ENCODE results near the gene EIF3J.
"Not testable (repeated sequence)": the region's sequence is repeated elsewhere in the genome, so short reads cannot be mapped to it uniquely, and the experiment has no call there.

The EIF3J gene

DNA sequence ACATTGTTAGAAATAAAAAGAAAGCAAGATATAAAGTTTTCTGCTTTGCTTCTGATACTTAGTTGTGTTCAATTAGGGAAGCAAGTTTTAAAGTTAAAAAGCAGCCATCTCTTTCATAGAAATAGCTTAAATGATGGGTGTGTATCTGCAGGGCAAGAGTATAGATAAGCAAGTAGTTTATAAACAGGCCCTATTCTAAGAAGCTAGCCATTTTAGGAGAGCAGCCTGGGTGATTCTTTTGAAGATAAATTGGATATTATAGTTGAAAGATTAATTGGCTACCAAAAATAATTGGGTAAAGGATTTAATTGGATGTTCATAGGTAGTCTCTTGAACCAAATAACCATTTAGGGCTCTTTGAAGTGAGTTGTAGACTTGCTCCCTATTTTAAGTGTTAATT, 5.6 kb downstream of the EIF3J start:
- DNase-seq (ENCODE audit: low read depth), result no peak

DNA sequence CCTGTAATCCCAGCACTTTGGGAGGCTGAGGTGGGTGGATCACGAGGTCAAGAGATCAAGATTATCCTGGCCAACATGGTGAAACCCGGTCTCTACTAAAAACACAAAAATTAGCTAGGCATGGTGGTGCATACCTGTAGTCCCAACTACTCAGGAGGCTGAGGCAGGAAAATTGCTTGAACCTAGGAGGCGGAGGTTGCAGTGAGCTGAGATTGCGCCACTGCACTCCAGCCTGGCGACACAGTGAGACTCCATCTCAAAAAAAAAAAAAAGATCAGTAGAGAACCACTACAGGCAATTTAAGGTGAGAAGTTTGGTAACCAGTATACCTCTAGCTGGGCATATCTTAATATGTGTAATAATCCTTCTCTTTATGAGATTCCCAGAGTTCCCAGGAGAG, 7.8 kb downstream of the EIF3J start:
- not testable (repeated sequence) for DNase-seq (ENCODE audit: low read depth)

DNA sequence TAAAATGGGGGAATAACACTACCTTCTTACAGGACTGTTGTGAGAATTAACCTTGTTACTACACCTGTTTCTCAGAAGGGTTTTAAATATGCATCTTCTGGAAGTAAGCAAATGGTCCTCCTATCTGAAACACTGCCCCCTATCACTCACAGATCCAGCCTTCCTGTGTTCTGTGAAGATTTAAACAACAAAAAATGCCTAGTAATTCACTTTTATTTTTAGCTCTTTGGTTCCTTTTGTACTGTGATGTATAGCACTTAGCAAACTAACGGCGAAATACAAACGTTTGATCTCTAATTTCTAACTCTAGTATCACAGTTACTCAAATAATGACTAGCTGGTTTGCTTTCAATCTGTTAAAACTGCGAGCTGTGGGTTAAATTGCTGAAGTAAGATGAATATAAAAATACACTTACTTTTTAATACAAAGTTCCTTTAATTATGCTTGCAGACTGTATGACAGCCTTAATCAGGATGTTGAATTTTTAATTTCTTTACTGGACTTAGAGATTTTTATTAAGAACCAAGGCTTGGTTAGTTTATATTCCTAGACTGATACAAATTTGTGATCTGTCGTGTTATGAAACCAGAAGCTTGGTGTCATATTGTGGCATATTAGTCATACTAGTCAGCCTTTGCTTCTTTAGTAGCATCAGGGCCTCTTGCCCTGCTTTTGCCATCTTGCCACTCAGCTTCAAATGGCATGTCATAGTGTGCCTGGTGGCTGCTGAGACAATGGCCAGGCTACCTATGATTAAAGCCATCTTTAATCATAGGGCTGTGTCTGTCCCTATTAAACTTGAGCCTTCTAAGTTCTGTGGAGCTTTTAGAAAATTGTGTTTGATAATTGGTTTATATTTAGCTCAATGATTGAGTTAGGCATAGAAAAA, 9.2 kb downstream of the EIF3J start:
- DNase-seq (ENCODE audit: low read depth), result peak; percentile 43

DNA sequence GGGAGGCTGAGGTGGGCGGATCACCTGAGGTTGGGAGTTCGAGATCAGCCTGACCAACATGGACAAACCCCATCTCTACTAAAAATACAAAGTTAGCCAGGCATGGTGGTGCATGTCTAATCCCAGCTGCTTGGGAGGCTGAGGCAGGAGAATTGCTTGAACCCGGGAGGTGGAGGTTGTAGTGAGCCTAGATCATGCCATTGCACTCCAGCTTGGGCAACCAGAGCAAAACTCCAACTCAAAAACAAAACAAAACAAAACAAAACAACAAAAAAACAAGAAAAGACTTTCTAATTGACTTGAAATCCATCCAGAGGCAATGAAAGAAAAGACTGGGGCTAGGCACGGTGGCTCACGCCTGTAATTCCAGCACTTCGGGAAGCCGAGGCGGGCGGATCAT, 12.2 kb downstream of the EIF3J start:
- DNase-seq (ENCODE audit: low read depth), result not testable (repeated sequence)

DNA sequence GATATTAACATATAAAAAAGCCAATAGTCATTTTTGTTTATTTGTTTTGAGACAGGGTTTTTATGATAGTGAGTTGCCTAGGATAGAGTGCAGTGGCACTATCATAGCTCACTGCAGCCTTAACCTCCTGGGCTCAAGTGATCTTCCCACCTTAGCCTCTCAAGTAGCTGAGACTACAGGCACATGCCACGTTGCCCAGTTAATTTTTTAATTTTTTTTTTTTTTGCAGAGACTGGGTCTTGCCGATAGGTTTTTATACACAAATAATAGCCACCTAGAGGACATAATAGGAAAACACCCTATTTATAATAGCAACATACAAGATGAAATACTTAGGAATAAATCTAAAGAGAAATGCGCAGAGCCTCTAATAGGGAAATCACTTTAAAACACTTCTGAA, 13.3 kb downstream of the EIF3J start:
- no peak for DNase-seq (ENCODE audit: low read depth)

DNA sequence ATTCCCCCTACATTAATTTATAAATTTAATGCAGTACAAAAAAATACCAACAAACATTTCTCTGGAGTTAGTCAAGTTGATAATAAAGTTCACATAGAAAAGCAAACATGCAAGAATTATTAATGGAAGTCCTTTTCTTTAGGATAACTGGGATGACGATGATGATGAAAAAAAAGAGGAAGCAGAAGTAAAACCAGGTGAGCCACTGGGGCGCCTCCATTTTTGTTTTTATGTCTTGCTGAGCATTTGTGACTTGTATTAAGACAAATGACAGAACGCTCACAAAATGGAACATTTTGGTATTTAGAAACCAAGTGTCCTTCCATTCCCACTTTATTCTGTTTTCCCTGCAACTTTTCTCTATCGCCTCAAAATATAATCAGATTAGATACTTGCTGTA, 13.8 kb downstream of the EIF3J start:
- no peak for DNase-seq (ENCODE audit: low read depth)

DNA sequence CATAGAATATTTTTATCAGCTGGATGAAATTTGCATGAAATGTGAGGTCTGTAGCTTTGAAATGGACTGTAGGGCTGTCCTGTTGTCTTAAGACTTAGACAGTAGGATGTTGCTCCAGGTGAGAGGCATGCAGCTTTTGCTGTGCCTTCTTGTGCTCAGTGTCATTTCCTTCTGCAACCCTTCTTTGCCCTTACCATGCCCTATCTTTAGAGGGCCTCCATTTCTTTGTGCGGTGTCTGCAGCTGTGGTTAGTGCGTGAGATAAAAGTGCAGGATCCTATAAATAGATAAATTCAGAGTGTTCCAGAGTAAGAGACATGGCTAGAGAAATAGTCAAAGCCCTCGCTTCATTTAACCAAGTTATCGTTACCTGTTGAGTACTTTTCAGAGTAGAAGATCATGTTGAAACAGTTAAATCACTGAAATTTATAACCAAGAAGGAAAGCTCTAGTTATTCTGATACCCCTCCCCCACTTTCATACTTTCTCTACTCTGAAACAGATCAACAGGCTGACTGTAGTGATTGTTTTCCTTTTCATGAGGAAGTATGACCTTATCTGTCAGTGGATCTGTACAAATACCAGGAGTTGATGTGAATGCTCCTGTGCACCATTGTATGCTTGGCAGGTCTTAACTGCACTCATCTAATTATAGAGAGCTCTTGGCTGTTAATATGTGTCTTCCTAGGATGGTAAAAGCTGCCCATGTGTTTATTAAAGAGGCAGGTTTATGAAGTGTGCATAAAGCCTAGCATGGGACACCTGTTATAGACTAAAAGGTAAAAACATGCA, 18.2 kb downstream of the EIF3J start:
- no peak for DNase-seq (ENCODE audit: low read depth)

DNA sequence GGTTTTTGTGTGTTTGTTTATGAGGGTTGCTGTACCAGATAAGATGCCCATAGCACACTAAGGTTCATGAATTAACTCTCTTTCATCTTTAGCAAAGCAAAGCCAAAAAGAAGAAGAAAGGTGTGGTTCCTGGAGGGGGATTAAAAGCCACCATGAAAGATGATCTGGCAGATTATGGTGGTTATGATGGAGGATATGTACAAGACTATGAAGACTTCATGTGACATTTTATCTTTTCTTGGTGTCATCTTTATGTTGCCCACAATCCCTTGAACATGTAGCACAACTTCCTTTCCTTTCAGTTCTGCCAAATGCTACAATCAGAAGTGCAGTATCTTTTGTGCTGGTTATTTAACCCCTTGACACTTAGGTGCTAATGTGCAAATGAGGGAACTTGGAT, 24.0 kb downstream of the EIF3J start:
- DNase-seq (ENCODE audit: low read depth), result not testable (repeated sequence)

DNA sequence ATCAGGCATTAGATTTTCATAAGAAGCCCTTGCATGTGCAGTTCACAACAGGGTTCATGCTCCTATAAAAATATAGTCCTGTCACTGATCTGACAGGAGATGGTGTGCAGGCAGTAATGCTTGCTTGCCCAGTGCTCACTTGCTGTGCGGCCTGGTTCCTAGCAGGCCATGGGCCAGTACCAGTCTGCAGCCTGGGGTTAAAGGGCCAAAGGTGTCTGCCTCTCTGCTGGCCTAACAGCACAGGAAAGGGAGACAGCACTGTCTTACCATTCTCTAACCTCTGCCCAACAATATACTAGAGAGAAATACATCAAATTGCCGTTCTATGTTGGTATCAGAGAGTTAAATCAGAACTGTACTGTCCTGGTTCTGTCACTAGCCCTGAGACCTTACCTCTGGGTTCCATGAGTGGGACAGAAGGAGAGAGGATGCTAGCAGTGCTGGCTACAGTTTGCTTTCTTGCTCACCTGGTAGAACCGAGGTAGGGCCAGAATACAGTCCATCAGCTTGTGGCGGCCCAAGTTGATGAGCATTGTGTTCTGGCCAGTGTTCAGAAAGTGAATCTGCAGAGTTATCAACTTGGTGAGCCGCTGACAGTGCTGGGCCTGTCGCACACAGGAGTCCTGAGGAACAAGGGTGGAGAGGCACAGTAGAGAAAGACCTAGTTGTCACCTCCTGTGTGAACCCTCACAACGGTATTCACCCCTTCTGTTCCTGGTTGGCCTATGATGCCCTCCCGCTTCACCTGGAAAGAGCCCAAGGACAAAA, 28.6 kb downstream of the EIF3J start:
- no peak for DNase-seq (ENCODE audit: low read depth)

DNA sequence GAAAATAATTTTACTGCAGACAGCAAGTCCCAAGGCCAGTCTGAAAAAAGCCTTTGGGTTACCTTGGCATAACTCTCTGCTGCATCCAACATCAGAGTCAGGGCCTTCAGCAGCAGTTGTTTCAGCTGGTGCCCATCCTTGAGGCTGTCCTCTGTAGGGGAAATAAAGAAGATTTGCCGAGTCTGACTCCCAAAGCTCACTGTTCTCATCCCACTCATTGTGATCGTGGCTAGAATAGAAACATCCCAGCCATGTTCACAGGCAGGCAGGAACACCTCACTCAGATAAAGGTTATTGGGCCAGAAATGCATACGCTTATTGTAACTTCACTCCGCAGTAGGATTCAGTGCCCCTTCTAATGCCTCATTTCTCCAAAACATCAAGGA, 29.2 kb downstream of the EIF3J start:
- no peak for DNase-seq (ENCODE audit: low read depth)

DNA sequence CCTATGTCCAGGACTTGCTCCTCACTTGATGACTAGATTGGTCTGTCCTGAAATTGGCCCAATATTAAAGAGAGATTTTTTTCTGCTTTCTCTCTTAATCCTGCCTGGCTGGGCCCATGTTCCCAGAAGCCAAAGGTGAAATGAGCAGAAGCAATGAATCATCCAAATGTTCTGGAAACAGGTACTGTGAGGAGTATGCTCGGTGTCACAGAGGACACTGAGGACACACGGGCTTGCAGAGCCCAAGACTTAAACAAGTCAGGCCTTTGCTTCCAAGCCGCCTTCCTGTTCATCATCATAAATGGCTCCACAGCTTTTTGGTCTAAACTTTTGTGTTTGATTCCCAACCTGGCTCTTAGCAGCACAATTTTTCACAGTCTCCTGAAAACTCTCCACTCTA, 31.4 kb downstream of the EIF3J start:
- DNase-seq (ENCODE audit: low read depth), result no peak

DNA sequence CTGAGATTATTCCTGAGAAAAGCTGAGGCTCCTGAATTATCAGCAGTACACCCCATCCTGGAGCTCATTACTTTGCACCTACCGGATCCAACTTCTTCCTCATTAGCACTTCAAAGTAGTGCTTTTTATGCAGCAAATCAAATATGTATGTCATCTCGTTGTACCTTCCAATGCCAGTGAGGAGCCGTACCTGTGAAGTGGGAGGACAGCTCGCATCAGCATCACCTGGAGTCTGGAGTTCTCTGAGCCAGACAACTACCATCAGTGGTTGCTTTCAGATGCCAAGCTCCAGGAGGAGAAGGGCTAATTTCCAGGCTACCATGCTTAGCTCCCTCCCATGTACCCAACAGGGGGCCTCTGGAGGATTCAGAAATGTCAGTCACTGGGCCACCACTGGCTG, 32.4 kb downstream of the EIF3J start:
- no peak for DNase-seq (ENCODE audit: low read depth)

DNA sequence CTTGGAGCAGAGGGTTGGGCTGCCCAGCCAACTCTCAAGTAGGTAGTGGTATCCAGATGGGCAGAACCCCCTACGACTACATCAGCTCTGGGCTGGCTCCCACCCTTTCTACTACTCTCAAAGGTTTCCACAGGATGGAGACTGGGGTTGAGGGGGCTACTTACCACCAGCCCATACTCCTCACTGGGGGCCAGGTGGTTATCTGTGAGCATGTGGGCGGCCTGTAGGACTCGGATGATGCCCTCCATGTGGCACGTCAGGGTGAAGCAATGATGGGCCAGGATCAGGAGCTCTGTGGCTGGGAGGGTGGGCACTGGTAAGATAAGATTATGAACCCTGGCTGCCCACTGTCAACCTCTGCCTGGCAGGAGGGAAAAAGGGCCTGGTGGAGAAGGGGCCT, 33.4 kb downstream of the EIF3J start:
- no peak for DNase-seq (ENCODE audit: low read depth)

DNA sequence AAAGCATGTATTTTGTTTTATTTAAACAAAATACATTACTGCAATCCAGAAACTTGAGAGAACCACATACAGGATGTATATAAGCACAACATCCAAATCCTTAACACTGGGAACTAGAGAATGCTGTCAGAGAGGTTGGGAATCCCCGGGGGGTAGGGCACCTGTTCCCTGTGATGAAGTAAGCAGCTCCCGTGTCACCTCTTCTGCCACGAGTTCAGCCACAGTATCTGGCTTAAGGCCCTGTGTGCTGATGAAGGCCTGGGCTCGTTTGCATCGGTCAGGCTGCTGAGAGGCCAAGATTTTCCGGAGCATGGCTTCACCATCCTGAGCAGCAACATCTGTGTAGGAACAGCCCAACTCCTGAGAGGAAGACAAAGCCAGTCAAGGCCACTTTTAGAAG, 36.4 kb downstream of the EIF3J start:
- no peak for DNase-seq (ENCODE audit: low read depth)

DNA sequence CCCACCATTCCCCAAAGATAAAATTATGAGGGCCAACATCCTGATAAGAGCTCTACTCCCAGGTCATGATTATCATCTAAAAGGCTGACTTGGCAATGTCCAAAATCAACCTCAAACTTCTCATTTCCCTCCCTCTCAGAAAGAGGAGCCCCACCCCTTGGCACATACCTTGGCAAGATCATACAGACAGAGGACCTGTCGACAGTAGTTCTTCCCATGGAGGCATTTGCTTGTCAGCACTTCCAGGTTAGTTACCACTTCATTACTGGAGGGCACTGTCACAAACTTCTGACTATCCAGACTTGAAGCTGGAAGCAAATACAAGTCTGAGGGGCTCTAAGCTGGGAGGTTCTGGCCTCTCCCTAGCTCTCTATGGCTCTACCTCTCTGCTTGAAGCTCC, 37.8 kb downstream of the EIF3J start:
- DNase-seq (ENCODE audit: low read depth), result no peak

DNA sequence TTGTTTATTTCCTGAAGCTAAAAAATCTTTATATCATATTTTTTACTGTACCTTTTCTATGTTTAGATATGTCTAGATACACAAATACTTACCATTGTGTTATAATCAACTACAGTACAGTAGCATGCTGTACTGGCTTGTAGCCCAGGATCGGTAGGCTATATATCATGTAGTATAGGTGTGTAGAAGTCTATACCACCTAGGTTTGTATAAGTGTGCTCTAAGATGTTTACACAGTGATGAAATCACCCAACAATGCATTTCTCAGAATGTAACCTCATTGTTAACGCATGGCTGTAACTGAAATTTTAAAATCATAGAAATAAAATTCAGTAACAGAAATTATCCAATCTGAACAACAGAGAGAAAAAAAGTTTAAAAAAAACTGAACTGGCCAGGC, 43.2 kb downstream of the EIF3J start:
- DNase-seq (ENCODE audit: low read depth), result no peak

DNA sequence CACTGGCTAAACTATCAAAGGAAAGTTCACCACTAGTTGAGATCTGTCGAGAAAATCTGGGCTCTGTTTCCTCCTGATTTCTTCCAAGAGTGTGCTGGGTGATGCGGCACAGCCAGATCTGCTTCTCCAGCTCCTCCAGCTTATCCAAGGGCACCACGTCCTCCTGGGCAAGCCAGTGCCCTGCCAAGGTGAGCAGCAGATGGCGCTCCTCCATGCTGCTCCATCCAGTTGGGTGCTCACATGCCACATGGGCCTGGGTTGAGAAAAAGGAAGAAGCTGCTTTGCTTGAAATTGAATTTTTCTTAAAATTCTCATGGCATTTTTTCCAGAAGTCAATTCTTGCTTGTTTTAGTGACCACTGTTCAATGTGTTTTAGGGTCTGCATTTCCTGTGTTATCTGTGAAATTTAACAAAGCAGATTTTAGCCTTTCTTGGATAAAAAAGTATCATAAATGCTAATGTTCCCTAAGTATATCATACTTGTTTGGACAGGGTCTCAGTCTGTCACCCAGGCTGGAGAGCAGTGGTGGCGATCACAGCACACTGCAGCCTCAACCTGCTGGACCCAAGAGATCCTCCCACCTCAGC, 47.3 kb downstream of the EIF3J start:
- DNase-seq (ENCODE audit: low read depth), result peak; percentile 44

DNA sequence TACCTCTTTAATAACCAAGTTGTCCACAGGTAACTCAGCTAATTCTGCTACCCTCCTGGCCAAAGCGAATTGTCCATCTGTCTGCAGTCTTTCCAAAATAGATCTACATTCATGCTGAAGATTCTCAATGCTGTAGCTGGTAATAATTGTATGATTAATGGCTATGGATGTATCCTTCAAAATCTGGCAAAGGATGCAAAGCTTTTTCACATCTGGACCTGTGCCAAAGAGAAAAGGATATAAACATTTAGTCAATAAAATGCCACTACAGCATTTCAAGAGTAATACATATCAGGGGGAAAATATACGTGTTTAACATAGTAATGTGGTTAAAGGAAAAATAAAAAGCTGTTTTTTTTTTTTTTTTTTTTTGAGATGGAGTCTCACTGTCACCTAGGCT, 48.7 kb downstream of the EIF3J start:
- DNase-seq (ENCODE audit: low read depth), result no peak

DNA sequence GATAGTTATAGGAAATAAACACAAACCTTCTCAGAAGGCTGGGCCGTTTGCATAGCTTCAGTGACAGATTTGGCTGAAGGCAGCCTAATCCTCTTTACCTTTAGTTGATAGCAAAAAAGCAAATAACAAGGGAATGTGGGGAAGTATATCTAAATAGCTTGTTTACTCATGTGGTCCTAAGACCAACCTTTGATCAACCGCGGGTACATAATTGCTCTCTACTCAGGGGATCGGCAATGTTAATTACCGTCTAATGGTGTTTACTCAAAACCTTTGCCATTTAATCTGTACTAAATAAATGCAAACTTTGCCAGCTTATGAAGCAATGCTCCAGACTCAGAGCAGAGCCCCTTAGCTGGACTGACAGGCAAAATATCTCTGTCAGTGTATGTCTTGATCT, 51.6 kb downstream of the EIF3J start:
- DNase-seq (ENCODE audit: low read depth), result no peak

DNA sequence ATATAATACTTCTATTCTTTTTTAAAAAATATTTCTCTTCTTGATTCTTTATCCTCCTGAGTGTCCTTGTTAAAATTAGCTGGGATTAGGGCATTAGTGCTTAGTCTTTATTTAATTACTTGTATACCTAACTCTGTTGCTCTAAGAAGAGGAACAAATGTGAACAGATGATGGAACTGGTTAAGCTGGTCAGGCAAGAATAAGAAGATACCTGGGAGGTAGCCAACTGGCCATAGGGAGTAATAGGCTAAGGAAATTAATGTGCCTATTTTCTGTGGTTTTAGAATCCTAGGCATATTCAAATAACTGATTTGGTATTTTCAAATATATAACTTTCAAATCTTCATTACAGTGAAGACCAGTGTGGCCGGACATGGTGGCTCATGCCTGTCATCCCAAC, 54.4 kb downstream of the EIF3J start:
- no peak for DNase-seq (ENCODE audit: low read depth)

DNA sequence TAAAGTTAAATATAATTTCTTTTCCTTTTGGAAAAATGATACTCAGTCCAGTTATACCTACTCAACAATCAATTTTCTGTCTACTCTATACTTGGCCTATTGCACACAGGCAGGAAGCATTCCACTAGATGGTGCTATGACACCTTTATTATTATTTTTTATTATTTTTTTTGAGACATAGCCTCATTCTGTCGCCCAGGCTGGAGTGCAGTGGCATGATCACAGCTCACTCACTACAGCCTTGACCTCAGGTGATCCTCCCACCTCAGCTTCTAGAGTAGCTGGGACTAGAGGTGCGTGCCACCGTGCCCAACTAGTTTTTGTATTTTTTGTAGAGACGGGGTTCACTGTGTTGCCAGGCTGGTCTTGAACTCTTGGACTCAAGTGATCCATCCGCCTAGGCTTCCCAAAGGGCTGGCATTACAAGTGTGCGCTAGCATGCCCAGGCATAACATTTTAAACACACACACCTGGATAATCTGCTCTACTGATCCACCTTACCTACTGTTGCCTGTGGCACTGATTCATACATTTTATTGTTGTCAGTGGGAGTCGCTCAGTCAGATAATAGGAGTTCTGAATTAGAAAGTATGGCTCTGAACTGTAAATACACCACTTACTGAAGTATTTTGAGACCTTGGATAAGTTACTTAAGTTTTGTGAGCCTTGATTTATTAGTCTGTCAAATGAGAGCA, 56.2 kb downstream of the EIF3J start:
- no peak for DNase-seq (ENCODE audit: low read depth)

DNA sequence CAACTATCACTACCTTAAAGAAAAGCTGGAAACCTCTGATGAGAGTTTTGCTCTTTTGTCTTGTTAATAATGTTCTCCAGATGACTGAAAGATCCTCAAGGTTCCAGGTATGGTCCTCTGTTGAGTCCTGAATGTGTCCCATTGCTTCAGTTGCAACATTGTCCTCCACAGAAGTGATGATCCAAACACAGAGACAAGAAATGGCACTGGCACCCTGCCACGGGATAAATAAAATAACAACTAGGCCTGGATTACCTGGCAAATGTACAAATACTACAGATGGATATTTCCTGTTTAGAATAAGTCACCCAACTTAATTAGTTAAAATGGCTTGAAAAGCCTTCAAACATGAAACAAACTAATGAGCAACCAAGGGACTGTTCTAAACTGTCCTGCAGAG, 58.3 kb downstream of the EIF3J start:
- DNase-seq (ENCODE audit: low read depth), result no peak
